ENCODE data around the gene RBM45. TPM values are rescaled to one million over a fixed set of nuclear protein-coding genes. Genes with fewer than 3 reads are reported as not detected.

The RBM45 gene
- total RNA-seq, 1 experiment from 2014 or later = 7.4 TPM

DNA sequence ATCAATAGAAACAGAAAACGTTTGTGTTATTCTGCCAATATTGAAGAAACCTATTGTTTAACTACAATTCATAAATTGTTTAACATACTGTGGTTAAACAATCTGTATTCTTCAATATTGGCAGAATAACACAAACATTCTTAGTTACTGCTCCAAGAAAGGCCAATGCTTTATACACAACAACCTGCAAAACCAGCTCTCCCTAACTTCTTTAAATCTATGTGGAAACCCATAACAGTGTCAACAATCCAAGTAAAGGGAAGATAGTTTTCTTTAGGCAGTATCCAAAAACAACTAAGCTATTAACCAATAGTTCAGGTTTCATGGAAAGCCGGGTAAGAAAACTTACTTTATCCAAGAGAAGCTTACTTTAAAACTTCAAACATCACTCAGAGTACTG is 6.2 kb upstream of the RBM45 start:
- Histone ChIP-seq H3K9ac (ENCODE audit: low read length) (no peak overlapping the region), H3K9me3 (ENCODE audit: control insufficient read depth in 1 of 2, insufficient read depth in 1 of 2, low read depth in 1 of 2, low read length in 2 of 2) (no peaks in the 10 kb centered on the region), H3K4me1 (ENCODE audit: control insufficient read depth in 1 of 2, insufficient read depth in 2 of 2, low read length in 2 of 2) (no peaks in the 10 kb centered on the region; a peak in 1 of 4 replicates), H3K36me3 (ENCODE audit: control insufficient read depth in 1 of 2, insufficient read depth in 2 of 2, low read length in 2 of 2) (no peaks in the 10 kb centered on the region), H3K27ac (ENCODE audit: low read depth, low read length) (no peak overlapping the region), H3K27me3 (ENCODE audit: insufficient read depth, low read length) (no peaks in the 10 kb centered on the region), H3K4me3 (replicated peaks in 1 of 2; ENCODE audit: low read depth in 1 of 2, low read length in 2 of 2) (no peak overlapping the region), H4K20me1 (ENCODE audit: insufficient read depth) (no peaks in the 10 kb centered on the region), H2AFZ (ENCODE audit: low read depth, low read length, poor library complexity, severe bottlenecking) (no peak overlapping the region), H3K79me2 (ENCODE audit: insufficient read depth, low read length) (no peaks in the 10 kb centered on the region), H3K4me2 (ENCODE audit: low read length) (no peak overlapping the region), H3K9me2 (ENCODE audit: insufficient read depth) (no peaks in the 10 kb centered on the region)
- DNase-seq (ENCODE audit: low read depth, low spot score) = no peak
- intact Hi-C loops (cut with micrococcal nuclease) = no loop called here
- no TSS peak for BruUV-seq (replicated peaks)
- RAD21 ChIA-PET (ENCODE audit: low non-redundant PET in 1 of 2, low total read pairs in 2 of 2, uncharacterized antibody in 2 of 2, unreplicated experiment in 2 of 2) = no interaction called here
- TF ChIP-seq CBX3 (IDR thresholded peaks at IDR 0.05; ENCODE audit: low read depth) = no peak
- no peak for TF ChIP-seq MAX (IDR thresholded peaks at IDR 0.05)
- TF ChIP-seq SP1 (IDR thresholded peaks at IDR 0.05; ENCODE audit: low read depth) = no peak
- TF ChIP-seq YY1 (IDR thresholded peaks at IDR 0.05; ENCODE audit: extremely low read depth, insufficient replicate concordance, low read depth, low read length) = no peak
- TF ChIP-seq EGR1 (IDR thresholded peaks at IDR 0.05; ENCODE audit: low read depth) = no peak
- TF ChIP-seq, protein P1, sequence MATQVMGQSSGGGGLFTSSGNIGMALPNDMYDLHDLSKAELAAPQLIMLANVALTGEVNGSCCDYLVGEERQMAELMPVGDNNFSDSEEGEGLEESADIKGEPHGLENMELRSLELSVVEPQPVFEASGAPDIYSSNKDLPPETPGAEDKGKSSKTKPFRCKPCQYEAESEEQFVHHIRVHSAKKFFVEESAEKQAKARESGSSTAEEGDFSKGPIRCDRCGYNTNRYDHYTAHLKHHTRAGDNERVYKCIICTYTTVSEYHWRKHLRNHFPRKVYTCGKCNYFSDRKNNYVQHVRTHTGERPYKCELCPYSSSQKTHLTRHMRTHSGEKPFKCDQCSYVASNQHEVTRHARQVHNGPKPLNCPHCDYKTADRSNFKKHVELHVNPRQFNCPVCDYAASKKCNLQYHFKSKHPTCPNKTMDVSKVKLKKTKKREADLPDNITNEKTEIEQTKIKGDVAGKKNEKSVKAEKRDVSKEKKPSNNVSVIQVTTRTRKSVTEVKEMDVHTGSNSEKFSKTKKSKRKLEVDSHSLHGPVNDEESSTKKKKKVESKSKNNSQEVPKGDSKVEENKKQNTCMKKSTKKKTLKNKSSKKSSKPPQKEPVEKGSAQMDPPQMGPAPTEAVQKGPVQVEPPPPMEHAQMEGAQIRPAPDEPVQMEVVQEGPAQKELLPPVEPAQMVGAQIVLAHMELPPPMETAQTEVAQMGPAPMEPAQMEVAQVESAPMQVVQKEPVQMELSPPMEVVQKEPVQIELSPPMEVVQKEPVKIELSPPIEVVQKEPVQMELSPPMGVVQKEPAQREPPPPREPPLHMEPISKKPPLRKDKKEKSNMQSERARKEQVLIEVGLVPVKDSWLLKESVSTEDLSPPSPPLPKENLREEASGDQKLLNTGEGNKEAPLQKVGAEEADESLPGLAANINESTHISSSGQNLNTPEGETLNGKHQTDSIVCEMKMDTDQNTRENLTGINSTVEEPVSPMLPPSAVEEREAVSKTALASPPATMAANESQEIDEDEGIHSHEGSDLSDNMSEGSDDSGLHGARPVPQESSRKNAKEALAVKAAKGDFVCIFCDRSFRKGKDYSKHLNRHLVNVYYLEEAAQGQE (IDR thresholded peaks at IDR 0.05; ENCODE audit: low read depth) = no peak
- no peak for TF ChIP-seq JUND (IDR thresholded peaks at IDR 0.05)
- no peak for TF ChIP-seq ELF1 (IDR thresholded peaks at IDR 0.05; ENCODE audit: borderline replicate concordance, low read depth)
- CTCF ChIA-PET = interaction anchor here (1.1 kb wide), 1 partner anchor 309 kb away, joined by 3 read pairs; no protein-coding TSS in a partner anchor
- ATAC-seq = no peak
- POLR2A ChIA-PET = no interaction called here

Measured in HCT116 (cell line).